GM15510 (cell line): ENCODE measurements around the gene PC.

Source experiments
- POLR2A ChIP-seq: IDR thresholded peaks from 3 replicates; pipeline ENCODE4 v1.6.1; 2011; ENCODE audit warnings: borderline replicate concordance; ENCODE audit not compliant: insufficient read length; ENCODE audit errors: extremely low read depth

The PC gene

DNA sequence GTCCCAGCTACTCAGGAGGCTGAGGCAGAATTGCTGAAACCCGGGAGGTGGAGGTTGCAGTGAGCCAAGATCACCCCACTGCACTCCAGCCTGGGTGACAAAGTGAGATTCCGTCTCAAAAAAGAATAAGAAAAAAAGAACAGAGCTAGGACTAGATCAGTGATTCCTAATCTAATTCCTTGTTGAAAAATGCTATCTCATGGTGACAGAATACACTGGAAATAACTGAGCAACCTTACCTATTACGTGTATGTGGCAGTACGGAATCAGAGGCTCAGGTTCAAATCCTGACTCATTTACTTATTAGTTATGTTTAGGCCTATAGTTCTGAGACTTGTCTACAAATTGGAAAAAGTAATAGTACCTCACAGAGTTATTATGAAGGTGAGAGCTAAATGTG is 134.5 kb downstream of the PC start:
- no peak for TF ChIP-seq POLR2A

DNA sequence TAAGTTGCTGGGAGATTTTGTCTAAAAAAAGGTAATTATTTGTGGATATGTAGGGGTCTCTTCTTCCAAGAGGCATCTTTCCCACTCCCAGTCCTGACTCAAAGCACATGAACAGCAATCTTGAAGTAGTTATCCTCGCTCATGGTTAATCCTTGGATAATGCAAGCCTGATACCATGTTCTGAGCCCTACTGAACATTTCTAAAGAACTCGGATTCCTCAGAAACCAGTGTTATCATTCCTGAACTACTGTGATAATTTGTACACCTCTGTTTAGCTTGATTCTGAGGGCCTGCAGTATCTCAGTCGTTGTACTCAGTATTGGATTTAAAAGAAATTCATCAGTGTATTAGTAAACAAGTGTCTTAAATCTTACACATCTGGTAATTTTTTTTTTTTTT is 137.3 kb downstream of the PC start:
- no peak for TF ChIP-seq POLR2A

DNA sequence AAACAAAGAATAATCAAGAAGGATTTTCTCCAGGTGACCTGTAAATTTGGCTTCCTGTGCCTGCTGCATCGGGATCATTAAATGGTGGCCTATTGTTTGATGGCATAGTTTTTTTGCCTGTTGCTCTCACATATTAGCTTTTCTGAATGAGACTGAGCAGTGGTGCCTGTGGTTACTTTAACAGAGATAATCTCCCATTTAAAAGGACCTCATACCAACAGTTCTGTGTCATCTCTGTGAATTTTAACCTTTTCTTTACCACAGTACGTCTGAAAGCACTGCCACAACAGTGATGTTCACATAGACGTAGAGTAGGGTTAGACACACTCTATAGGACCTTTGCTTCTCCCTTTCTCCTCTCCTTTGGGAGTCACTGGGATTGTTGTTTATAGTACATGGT is 137.8 kb downstream of the PC start:
- no peak for TF ChIP-seq POLR2A

DNA sequence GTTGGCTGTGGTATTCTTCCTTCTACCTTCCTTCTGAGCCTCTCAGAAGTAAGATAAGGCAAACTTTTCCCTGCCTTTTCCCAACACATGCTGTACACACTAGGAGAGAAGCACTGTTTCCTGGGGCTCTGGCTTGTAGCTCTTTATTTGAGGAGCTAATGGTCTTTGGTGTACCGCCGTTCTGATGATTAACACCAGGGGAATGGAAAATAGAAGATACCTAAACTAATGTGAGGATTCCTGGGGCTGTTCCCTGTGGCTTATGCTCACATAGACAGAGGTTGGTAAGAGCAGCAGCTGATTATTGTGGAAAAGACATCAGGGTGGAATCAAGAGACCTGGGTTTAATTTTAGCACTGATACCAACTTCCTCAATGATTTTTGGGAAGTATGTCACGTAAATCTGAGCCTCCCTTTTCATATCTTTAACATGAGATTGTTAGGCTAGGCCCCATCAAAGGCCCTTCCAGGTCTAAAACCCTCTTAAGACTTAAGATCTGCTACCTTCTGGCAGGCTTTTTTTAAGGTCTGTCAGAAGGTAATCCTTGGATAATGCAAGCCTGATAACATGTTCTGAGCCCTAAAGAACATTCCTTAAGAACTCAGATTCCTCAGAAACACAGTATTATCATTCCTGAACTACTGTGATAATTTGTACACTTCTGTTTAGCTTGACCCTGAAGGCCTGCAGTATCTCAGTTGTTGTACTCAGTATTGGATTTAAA is 139.8 kb downstream of the PC start:
- TF ChIP-seq POLR2A = no peak

DNA sequence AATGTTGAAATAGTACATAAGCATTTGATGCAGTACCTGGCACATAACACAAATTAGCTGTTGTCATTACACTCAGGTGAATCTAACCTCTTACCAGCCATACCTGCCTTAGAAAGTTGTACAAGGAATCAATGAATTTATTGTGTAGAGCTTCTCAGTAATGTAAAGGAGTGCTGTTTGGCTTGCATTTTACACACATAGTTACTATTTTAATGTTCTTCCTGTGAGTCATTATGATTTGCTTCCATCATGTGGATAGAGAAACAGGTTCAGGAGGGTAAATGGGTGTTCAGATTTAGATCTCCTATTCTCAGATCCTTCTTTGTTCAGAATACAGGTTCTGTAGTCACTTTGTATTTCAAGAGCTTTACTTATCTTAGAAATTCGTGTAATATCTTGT is 142.5 kb downstream of the PC start:
- no peak for TF ChIP-seq POLR2A

DNA sequence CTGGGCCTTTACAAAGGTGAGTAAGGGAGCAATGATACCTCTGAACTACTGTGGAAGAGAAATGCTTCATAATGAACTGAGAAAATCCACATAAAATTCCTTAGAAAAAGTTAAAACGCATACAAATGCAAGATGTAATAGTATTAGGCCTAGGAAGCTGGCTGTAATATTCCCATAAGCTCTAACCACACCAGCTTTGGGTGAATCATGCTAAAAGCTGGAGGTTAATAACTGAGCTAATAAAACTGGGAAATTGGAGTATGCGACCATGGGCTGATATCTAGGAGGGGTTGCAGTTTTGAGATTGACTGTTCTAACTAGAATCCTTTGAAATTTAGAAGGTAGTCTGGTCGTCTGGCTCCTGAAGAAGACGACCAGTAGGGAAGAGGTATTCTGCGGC is 143.5 kb downstream of the PC start:
- TF ChIP-seq POLR2A = no peak

DNA sequence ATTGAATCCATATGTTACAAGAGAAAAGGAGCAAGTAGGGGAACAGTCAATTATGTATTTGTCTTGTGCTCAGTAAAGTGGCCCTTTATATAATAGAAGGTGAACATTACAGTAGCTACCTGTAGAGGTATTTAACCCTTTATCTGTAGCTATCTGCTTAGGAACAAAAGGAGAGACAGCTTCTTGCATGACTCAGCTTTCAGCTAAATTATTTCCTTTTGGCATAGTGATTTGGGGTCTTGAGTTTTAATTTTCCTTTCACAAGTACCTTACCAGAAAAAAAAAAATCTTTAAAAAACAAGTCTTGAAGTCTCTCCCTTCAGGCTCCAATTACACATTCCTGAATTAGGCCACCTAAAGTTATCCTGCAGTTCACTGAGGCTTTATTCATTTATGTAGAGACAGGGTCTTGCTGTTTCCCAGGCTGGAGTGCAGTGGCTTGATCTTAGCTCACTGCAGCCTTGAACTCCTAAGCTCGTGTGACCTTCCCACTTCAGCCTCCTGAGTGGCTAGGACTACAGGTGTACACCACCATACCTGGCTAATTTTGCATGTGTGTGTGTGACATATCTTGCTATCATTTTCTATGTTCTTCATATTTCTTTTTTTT is 147.5 kb downstream of the PC start:
- no peak for TF ChIP-seq POLR2A

DNA sequence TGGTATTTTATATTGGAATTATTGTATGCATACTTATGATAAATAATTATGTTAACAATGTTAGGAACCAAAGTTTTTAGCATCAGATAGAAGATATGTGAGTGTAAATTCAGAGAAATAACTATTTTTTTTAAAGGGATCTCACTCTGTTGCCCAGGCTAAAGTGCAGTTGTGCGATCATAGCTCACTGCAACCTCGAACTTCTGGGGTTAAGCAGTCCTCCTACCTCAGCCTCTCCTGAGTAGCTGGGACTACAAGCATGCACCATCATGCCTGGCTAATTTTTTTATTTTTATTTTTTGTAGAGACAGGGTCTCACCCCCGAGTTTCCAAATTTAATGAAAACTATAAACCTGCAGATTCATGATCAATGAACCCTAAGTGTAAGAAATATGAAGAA is 148.6 kb downstream of the PC start:
- no peak for TF ChIP-seq POLR2A

DNA sequence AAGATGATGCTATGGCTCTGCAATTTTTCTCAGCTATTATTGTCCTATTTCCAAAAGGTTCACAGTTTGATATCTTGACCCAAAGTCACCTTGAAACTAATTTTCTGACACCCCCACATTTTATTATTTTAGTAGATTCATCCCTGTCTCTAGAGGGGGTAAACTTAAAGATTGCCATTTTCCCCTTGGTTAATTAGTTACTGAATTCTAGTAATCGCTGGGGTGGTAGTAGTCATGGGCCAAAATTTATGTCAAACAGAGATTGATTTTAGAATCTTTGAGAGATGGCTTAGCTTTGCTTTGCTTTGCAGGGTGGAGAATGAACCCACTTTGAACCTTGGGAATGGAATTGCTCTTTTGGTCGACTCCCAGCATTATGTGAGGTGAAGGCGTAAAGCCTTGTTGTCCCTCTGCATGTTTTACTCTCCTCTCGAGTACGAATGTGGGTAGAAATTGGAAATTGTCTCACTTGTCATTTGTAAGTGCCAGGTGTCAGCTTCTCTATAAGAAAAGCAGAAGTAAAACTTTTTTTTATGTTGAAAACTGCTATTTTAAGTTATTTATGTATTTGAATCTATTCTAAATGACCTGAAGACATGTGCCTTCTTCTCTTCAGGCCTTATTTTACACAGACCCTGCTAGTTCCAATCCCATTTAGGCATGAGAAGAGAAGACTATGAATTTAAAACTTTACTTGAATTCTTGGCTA is 157.3 kb downstream of the PC start:
- no peak for TF ChIP-seq POLR2A
